Tibial nerve (tissue), 4 donors: ENCODE results near the gene NAT16.

Experiments
- EP300 ChIP-seq, 2 donors: sonication (generic); formaldehyde crosslinking; IDR thresholded peaks; one replicate each; pipeline ENCODE4 v1.6.1; 2017; ENCODE audit warnings: antibody characterized with exemption in 2 of 2, mild to moderate bottlenecking in 1 of 2
- POLR2A ChIP-seq, 2 donors: fragments of 450-650 bp; IDR thresholded peaks; one replicate each; pipeline ENCODE4 v1.6.1; 2017; ENCODE audit warnings: antibody characterized with exemption in 2 of 2, mild to moderate bottlenecking in 2 of 2, moderate library complexity in 2 of 2
- TF ChIP-seq, protein P1 (sequence below), 5 experiments: fragments of 200-600 bp in 3 of 5; fragments of 450-650 bp in 2 of 5; sonication (generic) in 3 of 5; IDR thresholded peaks; one replicate each; pipeline ENCODE4 v1.5.1; 2016 to 2019; ENCODE audit warnings: antibody characterized with exemption in 5 of 5, mild to moderate bottlenecking in 3 of 5, moderate library complexity in 2 of 5

DNA sequence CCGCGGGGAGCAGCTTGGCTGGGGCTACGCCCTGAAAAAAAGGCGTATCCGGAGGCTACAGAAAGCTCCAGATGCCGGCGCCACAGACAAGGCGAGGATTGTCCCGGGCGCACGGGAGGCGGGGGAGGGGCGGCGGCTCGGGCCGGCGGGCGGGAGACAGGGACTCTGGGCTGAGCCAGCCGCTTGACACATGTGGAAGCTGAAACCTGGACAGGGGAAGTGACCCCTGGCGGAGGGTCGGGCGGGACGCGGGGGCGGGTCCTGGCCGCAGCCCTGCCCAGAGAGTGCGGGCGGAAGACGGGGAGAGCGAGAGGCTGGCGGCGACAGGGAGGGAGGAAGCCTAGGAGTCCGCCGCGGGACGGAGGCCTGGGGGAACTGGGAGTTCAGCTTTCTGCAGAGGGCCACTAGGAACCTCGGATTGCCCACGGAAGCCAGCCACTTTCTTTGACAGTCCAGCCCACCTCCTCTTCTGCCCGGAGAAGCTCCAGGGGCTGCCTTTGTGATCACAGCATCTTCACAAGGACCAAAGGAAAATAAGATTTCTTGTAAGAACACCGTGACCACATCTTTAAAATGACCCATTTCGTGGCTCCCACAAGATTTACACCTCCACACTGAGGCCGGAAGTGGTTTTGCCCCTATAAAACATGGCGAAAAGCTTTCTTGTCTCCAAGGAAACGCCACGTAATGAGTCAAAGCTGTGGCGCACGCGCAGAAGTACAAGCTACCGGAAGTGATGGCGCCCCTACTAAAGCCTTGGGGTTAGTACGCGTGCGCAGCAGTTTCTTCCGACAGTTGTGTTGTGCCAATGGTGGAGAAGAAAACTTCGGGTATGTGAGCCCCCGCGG lies 37.5 kb upstream of the NAT16 start, which contains the start of the genes PLOD3 and ZNHIT1:
- TF ChIP-seq, protein P1, sequence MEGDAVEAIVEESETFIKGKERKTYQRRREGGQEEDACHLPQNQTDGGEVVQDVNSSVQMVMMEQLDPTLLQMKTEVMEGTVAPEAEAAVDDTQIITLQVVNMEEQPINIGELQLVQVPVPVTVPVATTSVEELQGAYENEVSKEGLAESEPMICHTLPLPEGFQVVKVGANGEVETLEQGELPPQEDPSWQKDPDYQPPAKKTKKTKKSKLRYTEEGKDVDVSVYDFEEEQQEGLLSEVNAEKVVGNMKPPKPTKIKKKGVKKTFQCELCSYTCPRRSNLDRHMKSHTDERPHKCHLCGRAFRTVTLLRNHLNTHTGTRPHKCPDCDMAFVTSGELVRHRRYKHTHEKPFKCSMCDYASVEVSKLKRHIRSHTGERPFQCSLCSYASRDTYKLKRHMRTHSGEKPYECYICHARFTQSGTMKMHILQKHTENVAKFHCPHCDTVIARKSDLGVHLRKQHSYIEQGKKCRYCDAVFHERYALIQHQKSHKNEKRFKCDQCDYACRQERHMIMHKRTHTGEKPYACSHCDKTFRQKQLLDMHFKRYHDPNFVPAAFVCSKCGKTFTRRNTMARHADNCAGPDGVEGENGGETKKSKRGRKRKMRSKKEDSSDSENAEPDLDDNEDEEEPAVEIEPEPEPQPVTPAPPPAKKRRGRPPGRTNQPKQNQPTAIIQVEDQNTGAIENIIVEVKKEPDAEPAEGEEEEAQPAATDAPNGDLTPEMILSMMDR (IDR thresholded peaks at IDR 0.05): peak in 1 of 5 experiments; percentile 27
- TF ChIP-seq POLR2A (IDR thresholded peaks at IDR 0.05) (peak in 1 of 2 donors; percentile 26), EP300 (IDR thresholded peaks at IDR 0.05) (peak; percentile 61 to 79)
